Measurements from ENCODE around the gene VANGL2. TPM values are rescaled to one million over a fixed set of nuclear protein-coding genes. Genes with fewer than 3 reads are reported as not detected.

Gene VANGL2
- total and polyA plus RNA-seq, 2 experiments from 2014 or later = 17.7 to 51.3 TPM

DNA sequence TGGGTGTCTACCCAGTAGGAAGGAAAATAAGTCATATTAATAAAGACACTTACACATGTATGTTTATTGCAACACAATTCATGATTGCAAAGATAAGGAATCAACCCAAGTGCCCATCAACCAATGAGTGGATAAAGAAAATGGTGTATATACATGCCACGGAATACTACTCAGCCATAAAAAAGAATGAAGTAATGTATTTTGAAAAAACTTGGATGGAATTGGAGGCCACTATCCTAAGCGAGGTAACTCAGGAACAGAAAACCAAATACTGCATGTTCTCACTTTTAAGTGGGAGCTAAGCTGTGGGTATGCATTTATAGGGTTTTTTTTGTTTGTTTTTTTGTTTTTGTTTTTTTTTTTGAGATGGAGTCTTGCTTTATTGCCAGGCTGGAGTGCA is 49.1 kb downstream of the VANGL2 start:
- DNase-seq (ENCODE audit: low spot score) (no peak), ATAC-seq (no peak)
- no peak overlapping the region for H3K4me2 ChIP-seq
- peaks cover 4% of the 10 kb centered on the region; the same call in 1 of the 2 replicates for H3K9me2 ChIP-seq (ENCODE audit: insufficient read depth)
- no peak for TF ChIP-seq NANOG (IDR thresholded peaks at IDR 0.05; ENCODE audit: borderline replicate concordance)
- no peak for TF ChIP-seq POLR2AphosphoS5 (IDR thresholded peaks at IDR 0.05; ENCODE audit: low read depth)
- TF ChIP-seq ZNF331 (CRISPR knock-in tag; IDR thresholded peaks at IDR 0.05; ENCODE audit: low read depth) = no peak
- TF ChIP-seq, protein P1, sequence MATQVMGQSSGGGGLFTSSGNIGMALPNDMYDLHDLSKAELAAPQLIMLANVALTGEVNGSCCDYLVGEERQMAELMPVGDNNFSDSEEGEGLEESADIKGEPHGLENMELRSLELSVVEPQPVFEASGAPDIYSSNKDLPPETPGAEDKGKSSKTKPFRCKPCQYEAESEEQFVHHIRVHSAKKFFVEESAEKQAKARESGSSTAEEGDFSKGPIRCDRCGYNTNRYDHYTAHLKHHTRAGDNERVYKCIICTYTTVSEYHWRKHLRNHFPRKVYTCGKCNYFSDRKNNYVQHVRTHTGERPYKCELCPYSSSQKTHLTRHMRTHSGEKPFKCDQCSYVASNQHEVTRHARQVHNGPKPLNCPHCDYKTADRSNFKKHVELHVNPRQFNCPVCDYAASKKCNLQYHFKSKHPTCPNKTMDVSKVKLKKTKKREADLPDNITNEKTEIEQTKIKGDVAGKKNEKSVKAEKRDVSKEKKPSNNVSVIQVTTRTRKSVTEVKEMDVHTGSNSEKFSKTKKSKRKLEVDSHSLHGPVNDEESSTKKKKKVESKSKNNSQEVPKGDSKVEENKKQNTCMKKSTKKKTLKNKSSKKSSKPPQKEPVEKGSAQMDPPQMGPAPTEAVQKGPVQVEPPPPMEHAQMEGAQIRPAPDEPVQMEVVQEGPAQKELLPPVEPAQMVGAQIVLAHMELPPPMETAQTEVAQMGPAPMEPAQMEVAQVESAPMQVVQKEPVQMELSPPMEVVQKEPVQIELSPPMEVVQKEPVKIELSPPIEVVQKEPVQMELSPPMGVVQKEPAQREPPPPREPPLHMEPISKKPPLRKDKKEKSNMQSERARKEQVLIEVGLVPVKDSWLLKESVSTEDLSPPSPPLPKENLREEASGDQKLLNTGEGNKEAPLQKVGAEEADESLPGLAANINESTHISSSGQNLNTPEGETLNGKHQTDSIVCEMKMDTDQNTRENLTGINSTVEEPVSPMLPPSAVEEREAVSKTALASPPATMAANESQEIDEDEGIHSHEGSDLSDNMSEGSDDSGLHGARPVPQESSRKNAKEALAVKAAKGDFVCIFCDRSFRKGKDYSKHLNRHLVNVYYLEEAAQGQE (IDR thresholded peaks at IDR 0.05; ENCODE audit: unreplicated experiment) = no peak
- TF ChIP-seq, protein P2, sequence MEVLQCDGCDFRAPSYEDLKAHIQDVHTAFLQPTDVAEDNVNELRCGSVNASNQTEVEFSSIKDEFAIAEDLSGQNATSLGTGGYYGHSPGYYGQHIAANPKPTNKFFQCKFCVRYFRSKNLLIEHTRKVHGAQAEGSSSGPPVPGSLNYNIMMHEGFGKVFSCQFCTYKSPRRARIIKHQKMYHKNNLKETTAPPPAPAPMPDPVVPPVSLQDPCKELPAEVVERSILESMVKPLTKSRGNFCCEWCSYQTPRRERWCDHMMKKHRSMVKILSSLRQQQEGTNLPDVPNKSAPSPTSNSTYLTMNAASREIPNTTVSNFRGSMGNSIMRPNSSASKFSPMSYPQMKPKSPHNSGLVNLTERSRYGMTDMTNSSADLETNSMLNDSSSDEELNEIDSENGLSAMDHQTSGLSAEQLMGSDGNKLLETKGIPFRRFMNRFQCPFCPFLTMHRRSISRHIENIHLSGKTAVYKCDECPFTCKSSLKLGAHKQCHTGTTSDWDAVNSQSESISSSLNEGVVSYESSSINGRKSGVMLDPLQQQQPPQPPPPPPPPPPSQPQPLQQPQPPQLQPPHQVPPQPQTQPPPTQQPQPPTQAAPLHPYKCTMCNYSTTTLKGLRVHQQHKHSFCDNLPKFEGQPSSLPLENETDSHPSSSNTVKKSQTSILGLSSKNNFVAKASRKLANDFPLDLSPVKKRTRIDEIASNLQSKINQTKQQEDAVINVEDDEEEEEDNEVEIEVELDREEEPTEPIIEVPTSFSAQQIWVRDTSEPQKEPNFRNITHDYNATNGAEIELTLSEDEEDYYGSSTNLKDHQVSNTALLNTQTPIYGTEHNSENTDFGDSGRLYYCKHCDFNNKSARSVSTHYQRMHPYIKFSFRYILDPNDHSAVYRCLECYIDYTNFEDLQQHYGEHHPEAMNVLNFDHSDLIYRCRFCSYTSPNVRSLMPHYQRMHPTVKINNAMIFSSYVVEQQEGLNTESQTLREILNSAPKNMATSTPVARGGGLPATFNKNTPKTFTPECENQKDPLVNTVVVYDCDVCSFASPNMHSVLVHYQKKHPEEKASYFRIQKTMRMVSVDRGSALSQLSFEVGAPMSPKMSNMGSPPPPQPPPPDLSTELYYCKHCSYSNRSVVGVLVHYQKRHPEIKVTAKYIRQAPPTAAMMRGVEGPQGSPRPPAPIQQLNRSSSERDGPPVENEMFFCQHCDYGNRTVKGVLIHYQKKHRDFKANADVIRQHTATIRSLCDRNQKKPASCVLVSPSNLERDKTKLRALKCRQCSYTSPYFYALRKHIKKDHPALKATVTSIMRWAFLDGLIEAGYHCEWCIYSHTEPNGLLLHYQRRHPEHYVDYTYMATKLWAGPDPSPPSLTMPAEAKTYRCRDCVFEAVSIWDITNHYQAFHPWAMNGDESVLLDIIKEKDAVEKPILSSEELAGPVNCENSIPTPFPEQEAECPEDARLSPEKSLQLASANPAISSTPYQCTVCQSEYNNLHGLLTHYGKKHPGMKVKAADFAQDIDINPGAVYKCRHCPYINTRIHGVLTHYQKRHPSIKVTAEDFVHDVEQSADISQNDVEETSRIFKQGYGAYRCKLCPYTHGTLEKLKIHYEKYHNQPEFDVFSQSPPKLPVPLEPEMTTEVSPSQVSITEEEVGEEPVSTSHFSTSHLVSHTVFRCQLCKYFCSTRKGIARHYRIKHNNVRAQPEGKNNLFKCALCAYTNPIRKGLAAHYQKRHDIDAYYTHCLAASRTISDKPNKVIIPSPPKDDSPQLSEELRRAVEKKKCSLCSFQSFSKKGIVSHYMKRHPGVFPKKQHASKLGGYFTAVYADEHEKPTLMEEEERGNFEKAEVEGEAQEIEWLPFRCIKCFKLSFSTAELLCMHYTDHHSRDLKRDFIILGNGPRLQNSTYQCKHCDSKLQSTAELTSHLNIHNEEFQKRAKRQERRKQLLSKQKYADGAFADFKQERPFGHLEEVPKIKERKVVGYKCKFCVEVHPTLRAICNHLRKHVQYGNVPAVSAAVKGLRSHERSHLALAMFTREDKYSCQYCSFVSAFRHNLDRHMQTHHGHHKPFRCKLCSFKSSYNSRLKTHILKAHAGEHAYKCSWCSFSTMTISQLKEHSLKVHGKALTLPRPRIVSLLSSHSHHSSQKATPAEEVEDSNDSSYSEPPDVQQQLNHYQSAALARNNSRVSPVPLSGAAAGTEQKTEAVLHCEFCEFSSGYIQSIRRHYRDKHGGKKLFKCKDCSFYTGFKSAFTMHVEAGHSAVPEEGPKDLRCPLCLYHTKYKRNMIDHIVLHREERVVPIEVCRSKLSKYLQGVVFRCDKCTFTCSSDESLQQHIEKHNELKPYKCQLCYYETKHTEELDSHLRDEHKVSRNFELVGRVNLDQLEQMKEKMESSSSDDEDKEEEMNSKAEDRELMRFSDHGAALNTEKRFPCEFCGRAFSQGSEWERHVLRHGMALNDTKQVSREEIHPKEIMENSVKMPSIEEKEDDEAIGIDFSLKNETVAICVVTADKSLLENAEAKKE (CRISPR knock-in tag; IDR thresholded peaks at IDR 0.05) = no peak
- TF ChIP-seq CREB1 (CRISPR knock-in tag; IDR thresholded peaks at IDR 0.05; ENCODE audit: low read depth) = no peak
- TF ChIP-seq EZH2phosphoT487 (IDR thresholded peaks at IDR 0.05; ENCODE audit: unreplicated experiment) = no peak
- TF ChIP-seq ZNF114 (CRISPR knock-in tag; IDR thresholded peaks at IDR 0.05) = no peak
- TF ChIP-seq EZH2 (IDR thresholded peaks at IDR 0.05; ENCODE audit: low read depth, unreplicated experiment) = no peak
- no peak for TF ChIP-seq STAT1 (IDR thresholded peaks at IDR 0.05; ENCODE audit: unreplicated experiment)
- TF ChIP-seq, protein P3, sequence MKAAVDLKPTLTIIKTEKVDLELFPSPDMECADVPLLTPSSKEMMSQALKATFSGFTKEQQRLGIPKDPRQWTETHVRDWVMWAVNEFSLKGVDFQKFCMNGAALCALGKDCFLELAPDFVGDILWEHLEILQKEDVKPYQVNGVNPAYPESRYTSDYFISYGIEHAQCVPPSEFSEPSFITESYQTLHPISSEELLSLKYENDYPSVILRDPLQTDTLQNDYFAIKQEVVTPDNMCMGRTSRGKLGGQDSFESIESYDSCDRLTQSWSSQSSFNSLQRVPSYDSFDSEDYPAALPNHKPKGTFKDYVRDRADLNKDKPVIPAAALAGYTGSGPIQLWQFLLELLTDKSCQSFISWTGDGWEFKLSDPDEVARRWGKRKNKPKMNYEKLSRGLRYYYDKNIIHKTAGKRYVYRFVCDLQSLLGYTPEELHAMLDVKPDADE (IDR thresholded peaks at IDR 0.05) = no peak
- Mint-ChIP-seq H3K4me3 (no peak overlapping the region), H3K9me3 (no peaks in the 10 kb centered on the region), H3K27me3 (ENCODE audit: insufficient read depth, low read depth, poor library complexity) (no peaks in the 10 kb centered on the region), H3K36me3 (ENCODE audit: low read depth) (no peaks in the 10 kb centered on the region), H3K4me1 (no peaks in the 10 kb centered on the region), H3K27ac (no peak overlapping the region)
- no peaks in the 10 kb centered on the region for H4K20me1 ChIP-seq (replicated peaks; ENCODE audit: insufficient read depth)
- H2AFZ ChIP-seq = no peak overlapping the region
- no peak overlapping the region for H3K4me3 ChIP-seq
- H3K36me3 ChIP-seq (ENCODE audit: insufficient read depth) = no peaks in the 10 kb centered on the region
- H3K79me2 ChIP-seq (replicated peaks; ENCODE audit: insufficient read depth) = no peaks in the 10 kb centered on the region
- no peaks in the 10 kb centered on the region for H3F3A ChIP-seq (replicated peaks; ENCODE audit: low read depth)
- no peaks in the 10 kb centered on the region for H3K4me1 ChIP-seq (ENCODE audit: insufficient read depth)
- H3K27me3 ChIP-seq (ENCODE audit: insufficient read depth) = no peaks in the 10 kb centered on the region
- H3K27ac ChIP-seq (ENCODE audit: low read depth) = no peak overlapping the region

All from GM23338 (cell line).